SHP77 treated with DMSO at 0.1 percent for 48 hours (cell line): ENCODE results near the gene MILR1.
"Not testable (repeated sequence)": the region's sequence is repeated elsewhere in the genome, so short reads cannot be mapped to it uniquely, and the experiment has no call there.

Source experiments
- DNase-seq: peaks from one replicate; lab custom pipeline; 2025; lab: John Stamatoyannopoulos, UW

MILR1 gene

DNA sequence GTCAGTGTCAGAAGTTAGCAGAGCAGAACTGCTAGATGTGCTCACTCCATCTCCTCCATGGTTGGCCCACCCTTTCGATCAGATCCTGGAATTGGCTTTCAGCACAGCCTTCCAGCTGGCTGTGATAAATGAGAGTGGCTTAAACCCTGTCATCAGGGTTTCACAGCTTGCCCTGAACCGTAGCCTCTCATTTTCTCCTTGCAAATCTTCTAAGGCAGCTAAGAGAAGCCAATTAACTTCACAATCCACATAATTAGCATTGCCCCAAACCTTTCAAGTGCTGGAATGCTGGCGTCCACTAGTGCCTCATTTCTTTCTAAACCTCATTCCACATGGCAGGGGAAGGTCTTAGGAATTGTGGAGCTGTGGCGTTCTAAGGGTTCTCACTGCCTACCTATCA, 21.7 kb downstream of the MILR1 start:
- no peak for DNase-seq

DNA sequence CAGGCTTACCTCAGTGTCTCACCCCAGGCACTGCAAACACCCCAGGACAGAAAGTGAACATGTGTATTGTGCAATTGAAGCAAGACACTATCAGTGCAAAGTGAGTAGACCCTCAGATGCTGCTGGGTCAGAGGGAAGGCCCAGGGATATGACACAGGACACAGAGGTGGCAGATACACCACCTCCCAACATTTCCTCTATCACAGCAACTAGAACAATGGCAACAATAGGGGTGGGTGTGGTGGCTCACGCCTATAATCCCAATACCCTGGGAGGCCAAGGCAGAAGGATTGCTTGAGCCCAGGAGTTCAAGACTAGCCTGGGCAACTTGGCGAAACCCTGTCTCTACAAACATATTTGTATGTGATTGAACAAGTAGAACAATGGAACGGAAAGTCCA, 22.5 kb downstream of the MILR1 start:
- no peak for DNase-seq

DNA sequence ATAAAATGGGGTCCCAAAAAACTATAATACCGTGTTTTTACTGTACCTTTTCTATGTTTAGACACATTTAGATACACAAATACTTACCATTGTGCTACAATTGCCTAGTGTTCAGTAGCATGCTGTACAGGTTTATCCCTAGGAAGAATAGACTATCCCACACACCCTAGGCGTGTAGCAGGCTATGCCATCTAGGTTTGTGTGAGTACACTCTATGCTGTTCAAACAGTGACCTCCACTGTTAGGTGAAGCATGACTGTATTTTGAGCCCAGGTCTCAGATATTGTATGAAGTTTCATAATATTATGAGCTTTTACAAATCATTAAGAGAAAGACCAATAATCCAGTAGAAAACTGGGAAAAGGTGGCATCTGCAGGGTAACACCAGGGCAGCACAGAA, 23.6 kb downstream of the MILR1 start:
- no peak for DNase-seq

DNA sequence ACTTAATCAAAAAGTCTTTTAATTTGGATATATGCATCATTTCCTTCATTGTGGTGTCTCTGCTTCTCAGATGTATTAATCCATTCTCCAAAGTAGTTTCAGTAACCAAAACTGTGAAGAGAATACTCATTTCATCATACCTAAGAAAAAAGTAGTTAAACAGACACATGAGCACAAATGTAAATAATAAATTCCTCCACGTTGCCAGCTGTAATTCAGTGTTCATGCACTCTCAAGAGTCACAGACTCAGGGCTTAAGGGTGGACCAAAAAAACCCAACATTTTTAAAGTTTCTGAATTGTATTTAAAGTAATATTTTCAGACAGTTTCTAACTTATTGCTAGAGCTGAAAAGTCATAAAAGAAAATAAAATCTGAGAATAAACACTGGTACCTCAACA, 28.9 kb downstream of the MILR1 start:
- DNase-seq, result no peak

DNA sequence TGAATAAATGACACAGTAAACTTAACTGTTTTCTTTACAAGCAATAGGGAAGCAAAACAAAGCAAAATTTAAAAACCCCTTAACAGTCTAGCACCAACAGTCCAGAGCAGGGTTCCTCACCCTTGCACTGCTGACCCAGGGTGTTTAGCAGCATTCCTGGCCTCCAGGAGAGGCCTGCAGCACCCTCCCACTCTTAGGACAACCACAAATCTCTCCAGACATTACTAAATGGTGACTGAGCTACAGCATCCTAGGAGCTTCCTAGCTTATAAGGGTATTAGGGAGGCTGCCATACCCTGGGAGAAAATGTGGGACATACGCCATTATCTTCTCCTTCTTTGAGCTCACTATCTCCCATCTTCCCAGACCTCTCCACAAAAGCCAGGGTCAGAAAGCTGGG, 32.0 kb downstream of the MILR1 start:
- no peak for DNase-seq

DNA sequence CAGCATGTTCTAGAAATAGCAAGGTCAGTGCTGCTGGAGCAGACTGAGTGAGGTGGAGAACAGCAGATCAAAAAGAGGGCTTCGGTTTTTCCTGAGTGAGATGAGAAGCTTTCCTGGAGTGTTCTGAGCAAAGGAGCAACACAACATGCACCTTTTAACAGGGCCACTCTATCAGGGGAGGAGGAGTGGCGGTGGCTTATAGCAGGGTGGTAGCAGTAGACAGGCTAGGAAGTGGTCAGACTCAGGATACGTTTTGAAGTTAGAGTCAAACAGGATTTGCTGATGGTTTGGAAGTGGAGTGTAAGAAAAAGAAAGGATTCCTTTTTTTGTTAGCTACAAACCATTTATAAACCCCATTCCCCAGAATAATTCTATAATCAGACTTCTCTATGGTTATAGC, 35.5 kb downstream of the MILR1 start:
- DNase-seq, result no peak

DNA sequence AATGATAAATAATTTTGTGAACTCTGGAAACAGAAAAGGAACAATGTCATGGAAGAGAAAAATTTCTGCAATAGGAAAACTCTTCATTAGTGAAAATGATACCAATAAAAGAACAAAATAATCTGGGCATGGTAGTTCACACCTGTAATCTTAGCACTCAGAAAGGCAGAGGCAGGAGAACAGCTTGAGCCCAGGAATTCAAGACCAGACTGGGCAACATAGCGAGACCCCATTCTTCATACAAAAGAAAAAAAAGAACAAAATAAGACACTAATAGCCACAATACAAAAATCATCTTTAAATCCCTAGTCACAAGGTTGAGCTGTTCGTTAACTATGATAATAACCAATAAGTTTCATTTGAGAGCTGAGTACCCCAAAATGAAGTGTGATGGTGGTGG, 39.4 kb downstream of the MILR1 start:
- no peak for DNase-seq

DNA sequence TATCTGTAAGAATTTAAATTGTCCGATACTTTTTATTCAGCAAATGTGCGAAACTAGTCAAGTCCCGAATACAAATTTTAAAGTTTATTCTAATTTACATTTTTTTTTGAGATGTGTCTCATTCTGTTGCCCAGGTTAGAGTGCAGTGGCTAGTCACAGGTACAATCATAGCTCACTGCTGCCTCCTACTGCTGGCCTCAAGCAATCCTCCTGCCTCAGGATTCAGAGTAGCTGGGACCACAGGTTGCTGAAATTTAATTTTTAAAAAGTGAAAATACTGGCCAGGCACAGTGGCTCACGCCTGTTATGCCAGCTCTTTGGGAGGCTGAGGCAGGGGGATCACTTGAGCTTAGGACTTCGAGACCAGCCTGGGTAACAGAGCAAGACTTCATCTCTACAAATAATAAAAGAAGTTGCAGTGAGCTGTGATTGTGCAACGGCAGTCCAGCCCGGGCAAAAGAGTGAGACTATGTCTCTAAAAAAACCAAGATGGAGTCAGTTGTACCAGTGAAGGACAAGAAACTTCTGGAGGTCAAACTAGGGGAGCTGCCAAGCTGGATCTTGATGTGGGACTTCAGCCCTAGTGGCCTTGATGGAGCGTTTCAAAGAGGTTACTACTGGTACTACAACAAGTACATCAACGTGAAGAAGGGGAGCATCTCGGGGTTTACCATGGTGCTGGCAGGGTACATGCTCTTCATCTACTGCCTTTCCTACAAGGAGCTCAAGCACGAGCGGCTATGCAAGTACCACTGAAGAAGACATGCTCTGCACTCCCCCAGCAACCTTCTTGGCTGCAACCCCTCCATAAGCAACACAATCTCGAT, 42.3 kb downstream of the MILR1 start:
- no peak for DNase-seq

DNA sequence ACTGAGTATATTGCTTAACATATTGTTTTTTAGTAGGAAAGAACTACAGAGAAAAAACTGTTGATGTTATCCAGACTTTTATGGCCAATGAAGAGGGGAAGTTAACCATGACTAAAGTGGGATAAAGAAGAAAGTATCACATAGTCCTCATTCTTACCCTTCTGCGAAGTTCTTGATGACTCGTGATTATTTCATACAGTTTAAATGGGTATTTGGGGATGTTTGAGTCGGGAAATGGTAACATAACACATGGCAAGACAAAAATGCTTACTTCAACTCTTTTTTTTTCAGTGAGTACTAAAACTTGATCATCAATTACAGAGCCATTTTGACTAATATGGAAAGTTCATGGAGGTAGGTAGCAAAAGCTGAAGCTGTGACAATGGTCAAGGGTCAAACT, 43.1 kb downstream of the MILR1 start:
- DNase-seq, result no peak

DNA sequence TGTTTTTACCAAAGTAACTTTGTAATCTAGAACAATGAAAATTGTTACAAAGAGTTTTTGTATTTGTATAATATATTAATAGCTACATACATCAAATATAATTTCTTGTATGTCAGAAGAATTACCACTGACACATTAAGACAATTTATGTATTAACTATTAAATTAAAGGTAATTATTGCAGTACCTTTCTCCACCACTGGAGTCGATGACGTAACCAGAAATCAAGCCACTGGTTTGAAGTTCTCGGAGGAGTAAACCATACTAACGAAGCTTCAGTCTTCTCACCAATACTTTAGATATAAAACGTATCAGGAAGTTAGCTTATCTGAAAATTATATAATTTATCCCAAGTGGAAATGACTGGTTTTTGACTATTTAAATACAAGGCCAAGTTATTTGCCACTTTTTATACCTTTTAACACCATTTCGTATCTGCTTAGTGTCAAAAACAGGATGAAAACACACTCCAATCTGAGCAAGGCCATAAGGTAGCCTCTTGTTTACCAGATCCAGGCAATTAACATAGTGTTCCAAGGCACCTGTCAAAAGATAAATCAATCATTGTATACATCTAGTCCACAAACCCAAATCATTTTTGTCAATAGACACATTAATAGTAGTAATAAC, 43.7 kb downstream of the MILR1 start:
- DNase-seq, result no peak

DNA sequence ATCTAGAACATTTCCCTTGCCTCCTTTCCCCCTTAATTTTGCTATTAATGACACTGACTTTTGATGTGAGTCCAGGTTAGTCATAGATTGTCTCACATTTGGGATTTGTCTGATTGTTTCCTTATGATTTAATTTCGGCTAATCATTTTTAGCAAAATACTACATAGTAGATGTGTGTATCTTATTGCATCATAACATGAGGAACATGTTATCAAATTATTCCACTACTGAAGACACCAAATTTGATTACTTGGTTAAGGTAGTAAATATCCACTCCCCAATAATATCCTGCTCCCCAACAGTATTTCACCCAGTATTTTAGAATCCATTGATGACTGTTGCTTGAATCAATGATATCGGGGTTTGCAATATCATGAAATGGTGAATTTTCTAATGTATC, 45.2 kb downstream of the MILR1 start:
- DNase-seq, result no peak

DNA sequence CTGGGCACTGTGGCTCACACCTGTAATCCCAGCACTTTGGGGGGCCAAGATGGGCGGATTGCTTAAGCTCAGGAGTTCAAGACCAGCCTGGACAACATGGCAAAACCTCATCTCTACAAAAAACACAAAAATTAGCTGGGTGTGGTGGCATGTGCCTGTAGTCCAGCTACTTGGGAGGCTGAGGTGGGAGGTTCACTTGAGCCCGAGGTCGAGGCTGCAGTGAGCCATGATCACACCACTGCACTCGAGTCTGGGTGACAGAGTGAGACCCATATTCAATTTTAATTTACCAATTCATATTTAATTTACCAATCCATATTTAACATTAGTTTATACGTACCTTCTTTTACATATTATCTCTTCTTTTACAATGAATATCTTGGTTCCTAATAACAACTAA, 46.4 kb downstream of the MILR1 start:
- not testable (repeated sequence) for DNase-seq

DNA sequence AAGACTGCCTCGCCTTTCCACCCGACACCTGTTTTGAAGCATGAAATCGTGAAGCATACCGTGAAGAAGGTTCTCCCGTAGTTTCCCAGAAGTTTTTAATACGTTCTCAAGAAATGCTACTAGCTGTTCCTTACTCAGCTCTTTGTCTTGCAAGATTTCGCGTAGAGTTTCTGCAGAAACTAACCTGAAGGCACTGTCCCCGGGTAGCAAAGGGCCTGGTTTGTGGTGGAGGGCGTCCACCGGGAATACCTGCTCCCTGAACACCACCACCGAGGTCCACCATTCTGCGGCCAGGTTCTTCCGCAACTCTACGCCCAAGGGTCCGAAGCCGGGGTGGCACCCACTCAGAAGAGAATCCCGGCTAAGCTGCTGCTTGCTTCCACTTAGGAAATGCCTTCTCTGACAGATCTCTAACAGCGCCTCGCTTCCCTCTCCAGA, 47.5 kb downstream of the MILR1 start:
- no peak for DNase-seq

DNA sequence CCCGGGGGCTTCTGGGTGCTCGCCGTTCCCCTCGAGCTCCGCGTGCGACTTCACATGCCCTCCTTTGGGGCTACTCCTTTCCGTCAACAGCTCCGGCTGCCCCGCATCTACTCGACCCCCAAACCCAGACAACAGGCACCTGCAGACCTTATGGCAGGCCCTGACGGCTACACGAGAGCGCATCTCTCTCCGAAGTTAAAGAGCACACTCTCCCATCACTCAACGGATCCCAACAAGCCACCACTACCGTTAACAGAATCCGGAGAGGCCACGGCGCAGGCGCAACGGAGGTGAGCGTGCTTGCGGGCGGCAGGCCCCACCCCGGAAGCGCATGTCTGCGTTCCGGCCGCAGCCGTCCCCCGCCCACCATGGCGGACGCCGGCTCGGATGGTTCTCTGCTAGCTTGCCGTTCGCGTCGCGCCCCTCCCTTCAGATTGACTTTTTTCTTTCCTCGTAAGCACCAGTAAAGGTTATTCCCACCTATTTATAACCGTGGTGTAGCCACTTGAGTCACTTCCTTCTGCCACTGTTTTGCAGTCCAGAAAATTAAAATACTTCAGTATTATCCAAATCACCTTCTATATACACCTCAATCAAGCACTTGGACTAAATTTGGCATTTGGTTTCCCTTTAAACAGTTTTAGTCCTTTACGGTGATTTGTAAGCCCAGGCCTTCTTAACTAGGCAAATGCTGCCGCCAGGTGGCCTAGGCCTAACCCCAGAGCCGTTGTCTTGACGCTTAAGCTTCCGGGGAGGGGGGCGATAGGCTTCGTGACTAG, 48.1 kb downstream of the MILR1 start, which contains the start of gene POLG2:
Gene POLG2, minus strand, starts transcription at position 269 of the 779 bp plus-strand sequence. Its CDS starts 86 bp downstream, at position 183.
- peak; percentile 83 for DNase-seq

DNA sequence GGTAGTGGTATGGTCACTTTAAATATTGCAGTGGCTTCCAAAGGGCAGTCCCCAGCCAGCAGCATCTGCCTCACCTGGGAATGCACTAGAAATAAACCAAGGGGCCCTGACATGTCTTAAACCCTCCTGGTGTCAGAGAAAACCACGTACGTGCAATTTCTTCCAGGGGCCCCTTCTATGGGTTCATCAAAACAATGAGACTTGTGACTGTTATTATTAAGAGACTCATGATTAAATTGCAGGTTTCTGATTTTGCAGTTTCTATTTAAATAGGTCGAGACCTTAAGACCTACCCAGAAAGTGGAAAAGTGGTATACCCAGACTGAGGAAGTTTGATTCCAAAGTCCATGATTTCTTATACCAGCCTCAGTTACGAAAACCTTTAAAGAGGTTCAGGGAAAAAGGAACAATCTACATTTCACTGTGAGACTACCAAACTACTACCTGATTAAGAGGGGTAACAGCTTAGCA, 48.7 kb downstream of the MILR1 start:
- no peak for DNase-seq

DNA sequence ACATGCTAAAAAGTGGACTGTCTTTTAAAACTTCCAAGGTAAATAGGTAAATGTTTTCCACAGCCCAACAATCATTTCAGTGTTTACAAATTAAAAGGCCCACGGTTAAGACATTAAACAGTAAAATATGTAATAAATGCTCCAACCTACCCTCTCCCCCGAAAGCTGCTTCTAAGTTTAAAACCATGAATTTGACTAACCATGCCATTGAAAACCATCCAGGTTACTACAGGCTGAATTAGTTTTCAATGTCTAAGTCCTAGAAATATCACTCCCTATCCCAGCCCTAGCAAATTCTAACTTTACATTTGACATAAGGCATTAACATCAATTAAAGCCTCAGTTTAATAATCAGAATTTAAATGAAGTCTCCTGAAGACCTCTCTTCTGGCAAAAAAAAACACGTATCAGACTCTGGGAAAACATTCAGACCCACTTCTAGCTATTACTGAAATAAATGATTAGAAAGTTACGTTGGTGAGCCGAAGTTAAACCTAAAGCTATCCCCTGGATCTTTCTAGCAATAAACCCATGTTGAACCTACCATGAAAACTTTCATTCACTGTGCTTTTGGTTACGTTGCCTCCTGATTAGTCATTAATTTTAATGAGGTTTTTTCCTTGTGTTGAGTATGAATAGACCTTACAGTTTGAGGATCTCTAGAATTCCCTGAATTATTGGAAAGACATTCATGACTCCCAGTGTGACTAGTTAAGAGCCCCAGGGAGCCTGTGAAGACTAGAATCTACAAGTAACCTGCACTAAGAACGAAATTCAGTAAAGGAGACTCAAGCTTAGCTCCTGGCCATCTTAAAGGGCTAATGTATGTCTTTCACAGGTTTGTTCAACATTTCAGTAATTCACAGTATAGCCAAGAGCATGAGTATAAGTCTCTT, 49.6 kb downstream of the MILR1 start:
- DNase-seq, result no peak

DNA sequence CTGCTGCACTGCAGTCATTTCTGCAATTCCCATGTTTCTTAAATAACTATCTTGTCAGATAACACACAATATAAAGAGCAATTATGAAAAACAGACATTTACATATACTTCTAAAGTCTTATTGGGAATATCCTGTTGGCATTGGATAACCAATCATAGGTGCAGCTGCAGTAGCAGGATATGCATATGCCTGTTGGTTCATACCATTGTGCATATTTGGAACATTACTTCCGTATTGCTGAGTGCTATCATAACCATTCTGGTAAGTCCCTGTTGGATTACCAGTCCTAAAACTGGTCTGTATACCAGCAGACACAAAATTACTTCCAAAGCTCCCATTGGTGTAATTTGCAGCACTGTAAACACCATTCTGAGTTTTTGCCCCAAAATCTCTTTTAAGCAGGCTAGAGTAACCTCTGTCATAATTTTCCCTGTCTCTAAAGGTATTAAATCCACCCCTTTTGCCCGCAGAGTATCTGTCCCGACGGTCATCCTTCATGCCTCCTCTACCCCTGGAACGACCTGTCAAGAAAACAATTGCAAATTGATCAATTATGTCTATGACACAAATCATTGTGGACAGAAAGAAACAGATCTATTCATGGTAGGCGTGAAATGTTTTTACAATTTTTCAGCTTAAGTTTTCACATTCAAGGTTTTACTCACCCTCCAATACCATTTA, 51.0 kb downstream of the MILR1 start:
- DNase-seq, result no peak

DNA sequence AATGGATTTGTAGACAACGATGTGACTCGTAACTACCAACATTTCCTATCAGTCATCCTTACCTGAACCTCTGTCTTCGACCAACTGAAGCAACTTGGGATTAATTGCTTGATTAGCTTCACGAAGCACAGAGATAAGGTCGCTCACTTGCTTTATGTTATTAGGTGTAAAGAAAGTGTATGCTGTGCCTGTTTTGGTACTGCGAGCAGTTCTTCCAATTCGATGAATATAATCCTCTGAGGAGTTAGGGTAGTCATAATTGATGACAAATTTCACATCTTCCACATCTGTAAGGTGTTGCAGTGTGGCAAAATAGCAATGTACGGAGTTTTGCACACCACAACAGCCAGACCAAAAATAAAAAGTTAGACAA, 51.6 kb downstream of the MILR1 start:
- no peak for DNase-seq

DNA sequence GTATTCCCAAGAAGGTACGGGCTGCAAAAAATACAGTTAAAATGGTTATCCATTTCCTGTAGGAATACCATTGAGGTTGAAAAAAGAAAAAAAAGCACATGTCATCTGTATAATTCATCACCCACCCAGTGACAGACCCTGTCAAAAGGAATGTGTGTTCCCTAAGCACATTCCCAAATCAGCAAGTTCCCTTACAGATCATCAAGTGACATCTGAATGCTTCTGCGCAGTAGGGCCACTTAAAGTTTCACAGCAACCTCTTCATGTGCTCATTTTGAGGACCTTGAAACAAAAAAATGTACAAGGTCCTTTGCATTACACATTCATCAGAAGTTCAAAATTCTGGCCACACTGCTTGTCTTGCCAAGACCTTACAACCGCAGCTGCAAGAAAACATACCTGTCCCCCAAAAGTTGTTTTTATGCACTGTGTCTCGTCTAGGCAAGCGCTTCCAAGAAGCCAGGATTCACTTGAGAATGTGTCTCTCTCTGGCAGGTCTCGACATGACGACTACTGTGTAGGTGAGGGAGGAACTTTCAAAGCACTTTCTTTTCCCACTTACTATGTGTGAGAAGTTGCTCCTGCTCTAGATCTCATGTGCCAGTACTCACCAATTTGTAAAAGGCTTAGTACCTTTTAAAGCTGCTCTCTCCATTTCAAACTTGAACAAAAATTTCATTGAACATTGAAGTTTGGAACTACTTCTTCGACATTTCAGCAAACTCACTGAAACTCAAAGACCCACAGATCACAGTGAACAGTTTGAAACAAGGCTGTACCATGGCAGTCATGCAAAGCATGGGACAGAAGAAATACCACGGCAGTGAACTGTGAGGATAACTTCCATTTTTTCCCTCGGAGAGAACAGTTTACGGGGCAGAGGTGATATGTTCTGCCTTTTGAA, 52.2 kb downstream of the MILR1 start:
- no peak for DNase-seq

DNA sequence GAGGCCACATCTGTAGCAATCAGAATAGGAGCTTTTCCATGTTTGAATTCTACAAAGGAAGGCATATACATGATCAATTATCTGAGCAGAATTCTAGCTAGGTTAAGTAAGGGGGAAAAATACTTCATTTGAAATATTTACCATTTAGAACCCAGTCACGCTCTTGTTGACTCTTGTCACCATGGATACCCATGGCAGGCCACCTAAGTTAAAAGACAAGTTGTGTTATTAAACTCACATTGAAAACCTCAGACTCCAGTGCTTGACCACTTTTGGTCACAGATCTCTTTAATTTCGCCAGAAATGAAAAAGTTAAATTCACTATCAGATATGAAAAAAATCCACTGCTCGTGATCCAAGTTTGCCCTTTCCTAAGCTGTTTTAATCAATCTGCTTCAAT, 53.1 kb downstream of the MILR1 start:
- DNase-seq, result no peak
